Right atrium auricular region (tissue), 2 donors: ENCODE data around the gene ARHGEF28. TPM values are rescaled to one million over a fixed set of nuclear protein-coding genes. Genes with fewer than 3 reads are reported as not detected.

ENCODE experiments used
- DNase-seq: peaks from one replicate; pipeline ENCODE4 v3.0.0-alpha.2; 2019; ENCODE audit warnings: low spot score
- H3K27ac ChIP-seq, 2 donors: fragments of 200-600 bp; sonication (generic); 1 replicate in 1 of 2; 2 replicates in 1 of 2; pipeline ENCODE4 v1.5.1; 2016 to 2019
- H3K27me3 ChIP-seq, 2 donors: fragments of 200-600 bp; sonication (generic); one replicate each; pipeline versions ENCODE4 v1.5.1 to v1.6.0; 2017 to 2019
- H3K36me3 ChIP-seq: fragments of 200-600 bp; sonication (generic); one replicate; pipeline ENCODE4 v1.5.1; 2016
- H3K4me1 ChIP-seq, 2 donors: fragments of 200-600 bp; sonication (generic); one replicate each; pipeline versions ENCODE4 v1.5.1 to v1.6.0; 2017 to 2019
- H3K4me3 ChIP-seq, 2 donors: fragments of 200-600 bp; sonication (generic); 1 replicate in 1 of 2; 2 replicates in 1 of 2; pipeline ENCODE4 v1.5.1; 2017 to 2019; ENCODE audit warnings: mild to moderate bottlenecking in 1 of 2, moderate library complexity in 1 of 2
- H3K9me3 ChIP-seq, 2 donors: fragments of 200-600 bp; sonication (generic); one replicate each; pipeline ENCODE4 v1.5.1; 2019
- total RNA-seq, 2 donors: library from RNA; depleted of rRNA; stranded (reverse); fragments of >200 nt; gene quantifications; one replicate each; pipeline ENCODE4 v1.1.0, GENCODE V29; 2016
- TF ChIP-seq, protein P1 (sequence below), 2 donors: fragments of 200-600 bp; sonication (generic); IDR thresholded peaks; one replicate each; pipeline ENCODE4 v1.5.1; 2019; ENCODE audit warnings: antibody characterized with exemption in 2 of 2

The ARHGEF28 gene
- total RNA-seq, 2 donors from 2014 or later, result 1.0 to 2.9 TPM

DNA sequence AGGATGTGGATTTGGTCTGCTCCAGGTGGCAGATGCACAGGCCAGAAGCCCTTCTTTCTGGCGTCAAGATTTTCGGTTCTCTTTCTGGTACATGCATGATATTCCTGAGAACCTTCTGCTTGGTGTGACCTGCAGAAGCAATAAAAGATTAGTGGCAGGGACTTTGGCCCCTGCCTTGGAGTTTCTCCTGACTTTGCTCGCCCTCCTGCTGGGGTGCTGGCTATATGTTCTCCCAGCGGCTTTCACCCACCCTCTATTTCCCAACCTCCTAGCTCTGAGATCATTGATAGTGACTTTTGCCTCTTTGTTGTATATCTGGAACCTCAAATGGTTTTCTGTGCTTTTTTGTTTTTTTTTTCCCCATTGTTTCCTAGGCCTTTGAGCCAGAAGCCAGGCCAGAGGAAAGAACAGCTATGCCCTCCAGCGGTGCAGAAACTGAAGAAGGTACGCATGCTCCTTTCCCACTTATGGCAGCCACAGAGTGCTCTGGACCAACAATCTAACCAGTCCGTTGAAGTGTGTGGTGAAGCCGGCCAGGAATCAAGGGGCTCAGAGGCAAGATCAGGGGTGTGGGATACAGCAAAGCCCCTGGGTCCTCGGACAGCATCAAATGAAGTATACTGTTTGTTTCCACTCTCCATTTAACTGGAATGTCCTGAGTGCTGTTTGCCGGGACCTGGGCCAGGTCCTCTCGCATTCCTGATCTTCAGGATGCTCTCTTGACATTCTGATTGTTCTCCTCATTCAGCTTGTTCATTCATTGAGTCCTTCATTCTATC, 154.5 kb downstream of the ARHGEF28 start:
- TF ChIP-seq, protein P1, sequence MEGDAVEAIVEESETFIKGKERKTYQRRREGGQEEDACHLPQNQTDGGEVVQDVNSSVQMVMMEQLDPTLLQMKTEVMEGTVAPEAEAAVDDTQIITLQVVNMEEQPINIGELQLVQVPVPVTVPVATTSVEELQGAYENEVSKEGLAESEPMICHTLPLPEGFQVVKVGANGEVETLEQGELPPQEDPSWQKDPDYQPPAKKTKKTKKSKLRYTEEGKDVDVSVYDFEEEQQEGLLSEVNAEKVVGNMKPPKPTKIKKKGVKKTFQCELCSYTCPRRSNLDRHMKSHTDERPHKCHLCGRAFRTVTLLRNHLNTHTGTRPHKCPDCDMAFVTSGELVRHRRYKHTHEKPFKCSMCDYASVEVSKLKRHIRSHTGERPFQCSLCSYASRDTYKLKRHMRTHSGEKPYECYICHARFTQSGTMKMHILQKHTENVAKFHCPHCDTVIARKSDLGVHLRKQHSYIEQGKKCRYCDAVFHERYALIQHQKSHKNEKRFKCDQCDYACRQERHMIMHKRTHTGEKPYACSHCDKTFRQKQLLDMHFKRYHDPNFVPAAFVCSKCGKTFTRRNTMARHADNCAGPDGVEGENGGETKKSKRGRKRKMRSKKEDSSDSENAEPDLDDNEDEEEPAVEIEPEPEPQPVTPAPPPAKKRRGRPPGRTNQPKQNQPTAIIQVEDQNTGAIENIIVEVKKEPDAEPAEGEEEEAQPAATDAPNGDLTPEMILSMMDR (IDR thresholded peaks at IDR 0.05), result peak in 1 of 2 donors; percentile 18
- no peaks in the 10 kb centered on the region for H3K36me3 ChIP-seq
- DNase-seq, result no peak

DNA sequence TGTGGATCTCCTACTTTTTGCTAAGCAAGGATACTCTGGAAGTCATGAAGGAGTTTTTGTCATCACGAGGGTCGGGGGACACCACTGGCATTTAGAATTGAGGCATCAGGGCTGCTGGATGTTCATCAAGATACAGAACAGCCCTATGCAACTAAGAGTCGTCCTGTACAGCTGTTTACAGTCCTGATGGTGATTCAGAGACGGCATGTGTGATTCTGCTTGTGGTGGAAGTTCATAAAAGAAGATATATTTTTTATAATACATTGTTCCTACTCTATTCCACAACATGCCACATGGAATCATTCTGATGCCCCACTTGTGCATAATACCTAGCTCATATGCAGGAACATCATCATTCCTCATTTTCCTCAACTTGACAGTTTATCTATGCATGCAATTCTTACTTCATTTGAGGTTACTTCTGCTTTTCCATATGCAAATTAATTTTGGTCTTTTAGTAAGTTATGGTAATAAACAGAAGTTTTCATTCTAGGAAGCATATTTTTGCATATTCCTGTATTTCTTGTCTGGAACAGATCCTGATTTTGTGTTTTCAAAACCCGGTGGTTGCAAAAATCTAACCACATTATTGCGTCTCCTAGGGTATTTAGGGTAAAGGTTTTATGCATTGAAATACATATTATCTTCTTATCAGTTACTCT, 155.2 kb downstream of the ARHGEF28 start:
- DNase-seq, result no peak
- Histone ChIP-seq H3K4me1 (no peaks in the 10 kb centered on the region), H3K4me3 (no peak overlapping the region), H3K27me3 (no peaks in the 10 kb centered on the region), H3K9me3 (no peaks in the 10 kb centered on the region), H3K27ac (no peak overlapping the region), H3K36me3 (no peaks in the 10 kb centered on the region)
- TF ChIP-seq, protein P1 (IDR thresholded peaks at IDR 0.05), result no peak

More for the DNA sequence above, 154.5 kb downstream of the ARHGEF28 start:
- Histone ChIP-seq H3K27ac (no peak overlapping the region), H3K4me1 (no peaks in the 10 kb centered on the region), H3K9me3 (no peaks in the 10 kb centered on the region), H3K27me3 (no peaks in the 10 kb centered on the region), H3K4me3 (no peak overlapping the region)

DNA sequence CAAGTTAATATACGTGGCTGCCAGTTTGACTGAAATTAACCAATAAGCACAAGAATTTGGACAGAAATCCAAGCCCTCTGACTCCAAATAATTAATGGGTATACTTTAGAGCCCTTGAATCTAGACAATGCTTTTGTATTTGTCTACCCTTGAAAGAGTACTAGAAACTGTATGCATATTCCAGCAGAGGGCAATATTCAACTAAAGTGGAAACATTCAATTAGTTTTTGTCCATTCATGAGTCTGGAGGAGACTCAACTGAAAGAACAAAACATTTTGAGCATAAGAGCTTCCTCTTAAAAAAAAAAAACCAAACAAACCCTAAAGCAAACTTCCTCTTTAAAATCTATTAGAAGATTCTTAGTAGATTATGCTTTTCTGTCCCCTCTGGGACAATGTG, 157.8 kb downstream of the ARHGEF28 start:
- Histone ChIP-seq H3K4me1 (no peaks in the 10 kb centered on the region), H3K36me3 (no peaks in the 10 kb centered on the region), H3K4me3 (no peak overlapping the region), H3K27ac (no peak overlapping the region), H3K9me3 (no peaks in the 10 kb centered on the region), H3K27me3 (no peaks in the 10 kb centered on the region)
- no peak for DNase-seq
- TF ChIP-seq, protein P1 (IDR thresholded peaks at IDR 0.05), result peak in 1 of 2 donors; percentile 29

DNA sequence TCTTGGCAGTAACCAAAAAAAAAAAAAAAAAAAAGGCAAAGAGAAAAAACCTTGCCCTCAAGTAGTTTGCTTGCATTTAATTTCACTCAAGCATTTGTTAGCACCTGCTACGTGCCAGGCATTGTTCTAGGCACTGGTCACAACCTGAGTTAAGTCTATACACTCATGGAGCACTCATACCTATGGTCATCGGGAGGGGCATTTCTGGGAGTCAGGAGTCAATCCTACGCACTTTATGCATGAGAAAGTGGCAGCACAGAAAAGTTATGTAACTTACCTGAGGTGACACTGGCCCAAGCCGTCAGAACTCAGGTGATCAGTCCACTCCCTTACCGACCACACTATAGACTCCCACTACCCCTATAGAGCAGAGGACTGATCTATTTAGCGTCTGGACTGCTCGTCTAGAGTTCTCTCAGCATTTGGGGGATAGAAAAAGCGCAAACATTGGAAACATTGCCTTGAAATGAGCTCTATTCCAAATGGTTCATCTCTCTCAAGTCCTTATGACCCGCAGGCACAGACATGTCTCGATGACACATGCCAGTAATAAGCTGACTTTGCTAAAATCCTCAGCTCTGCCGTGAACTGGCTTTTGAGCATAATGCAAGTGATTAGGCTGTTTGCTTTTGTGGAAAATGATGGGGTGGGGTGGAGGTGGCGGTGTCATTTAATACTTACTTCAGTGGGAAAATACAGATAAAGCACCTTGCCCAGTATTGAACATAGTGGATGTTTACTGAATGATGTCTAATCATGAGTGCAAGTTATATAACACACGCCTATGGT, 160.2 kb downstream of the ARHGEF28 start:
- no peak for DNase-seq
- Histone ChIP-seq H3K27me3 (no peaks in the 10 kb centered on the region), H3K36me3 (no peaks in the 10 kb centered on the region), H3K9me3 (no peaks in the 10 kb centered on the region), H3K27ac (no peak overlapping the region), H3K4me1 (no peaks in the 10 kb centered on the region), H3K4me3 (no peak overlapping the region)
- TF ChIP-seq, protein P1 (IDR thresholded peaks at IDR 0.05), result no peak

DNA sequence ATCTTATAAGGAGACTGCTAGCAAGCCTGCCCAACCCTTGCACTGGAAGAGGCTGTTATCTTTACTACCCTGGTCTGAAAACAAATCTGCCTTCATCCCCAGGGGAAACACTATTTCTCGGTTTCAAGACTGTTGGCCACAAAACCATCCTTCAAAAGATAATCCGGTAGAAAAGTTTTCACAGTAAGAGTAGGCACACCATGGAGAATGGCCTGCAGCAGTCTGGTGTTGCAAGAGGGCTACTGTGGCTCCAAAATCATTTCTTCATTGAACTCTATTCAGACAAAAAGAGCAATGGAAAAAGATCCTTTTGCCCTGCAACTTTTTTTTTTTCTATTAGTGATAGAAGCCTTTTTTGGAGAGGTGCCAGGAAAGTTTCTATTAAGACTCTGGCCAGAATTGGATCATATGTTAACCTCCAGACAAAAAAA, 163.9 kb downstream of the ARHGEF28 start:
- Histone ChIP-seq H3K27ac (no peak overlapping the region), H3K9me3 (no peaks in the 10 kb centered on the region), H3K4me1 (no peaks in the 10 kb centered on the region), H3K36me3 (no peaks in the 10 kb centered on the region), H3K4me3 (no peak overlapping the region), H3K27me3 (no peaks in the 10 kb centered on the region)
- TF ChIP-seq, protein P1 (IDR thresholded peaks at IDR 0.05), result no peak
- DNase-seq, result no peak
